Sigmoid colon (tissue), 7 donors: ENCODE measurements around the gene S100A13. TPM values are rescaled to one million over a fixed set of nuclear protein-coding genes. Genes with fewer than 3 reads are reported as not detected.

Source experiments
- DNase-seq: peaks from one replicate; pipeline ENCODE4 v3.0.0-alpha.2; 2019
- H3K27ac ChIP-seq, 4 donors: fragments of 200-600 bp; sonication (generic); one replicate each; pipeline ENCODE4 v1.5.1; 2016 to 2019; ENCODE audit warnings: mild to moderate bottlenecking in 1 of 4
- H3K27me3 ChIP-seq, 3 donors: fragments of 200-600 bp; sonication (generic); one replicate each; pipeline ENCODE4 v1.5.1; 2019; ENCODE audit warnings: mild to moderate bottlenecking in 1 of 3
- H3K36me3 ChIP-seq, 4 donors: fragments of 200-600 bp; sonication (generic); one replicate each; pipeline ENCODE4 v1.5.1; 2016 to 2019
- H3K4me1 ChIP-seq, 4 donors: fragments of 200-600 bp; sonication (generic); one replicate each; pipeline ENCODE4 v1.5.1; 2017 to 2019
- H3K4me3 ChIP-seq, 4 donors: fragments of 200-600 bp; sonication (generic); one replicate each; pipeline ENCODE4 v1.5.1; 2017 to 2019; ENCODE audit warnings: mild to moderate bottlenecking in 2 of 4, moderate library complexity in 1 of 4
- H3K9me3 ChIP-seq, 4 donors: fragments of 200-600 bp in 3 of 4; sonication (generic) in 3 of 4; one replicate each; pipeline versions ENCODE4 v1.5.1 to v1.6.1; 2013 to 2019
- CTCF ChIP-seq, 4 experiments: fragments of 450-650 bp in 3 of 4; fragments of 200-600 bp in 1 of 4; IDR thresholded peaks; one replicate each; pipeline ENCODE4 v1.5.1; 2016 to 2019; ENCODE audit warnings: antibody characterized with exemption in 4 of 4, mild to moderate bottlenecking in 3 of 4, moderate library complexity in 2 of 4
- EP300 ChIP-seq, 4 donors: sonication (generic); formaldehyde crosslinking; IDR thresholded peaks; one replicate each; pipeline ENCODE4 v1.6.1; 2017; ENCODE audit warnings: antibody characterized with exemption in 4 of 4
- POLR2A ChIP-seq, 2 donors: fragments of 450-650 bp; IDR thresholded peaks; one replicate each; pipeline ENCODE4 v1.6.1; 2016; ENCODE audit warnings: antibody characterized with exemption in 2 of 2, mild to moderate bottlenecking in 2 of 2, moderate library complexity in 2 of 2
- POLR2AphosphoS5 ChIP-seq, 4 donors: sonication (generic); formaldehyde crosslinking; IDR thresholded peaks; one replicate each; pipeline ENCODE4 v1.6.1; 2017; ENCODE audit warnings: antibody characterized with exemption in 4 of 4
- WGBS, 2 donors: extraction: QIAGEN DNeasy Blood & Tissue Kit; methylation state at CpG; one replicate each; pipeline ENCODE4 v1.1.7; 2013; 5-methylcytosine and 5-hydroxymethylcytosine counted together
- intact Hi-C: fragments of 100-400 bp; cut with DNase I; formaldehyde crosslinking; loops from one replicate; pipeline ENCODE4 v1.15.1; 2023
- polyA plus RNA-seq, 3 donors: library from polyadenylated mRNA; stranded (reverse); fragments of 200-250 nt; gene quantifications; one replicate each; pipeline ENCODE4 v1.2.3, GENCODE V29; 2013
- total RNA-seq, 4 donors: library from RNA; depleted of rRNA; stranded (reverse); fragments of >200 nt; gene quantifications; one replicate each; pipeline ENCODE4 v1.1.0, GENCODE V29; 2016
- donor health status: healthy with polysubstance abuse.
- donor health status: Bipolar disorder and iron deficiency.
- donor health status: healthy.

S100A13 gene
- total and polyA plus RNA-seq, 7 donors, result 86.3 to 305 (median 276) TPM

- intact Hi-C loops, result no loop called here
- H3K27me3 ChIP-seq, result no peaks in the 10 kb centered on the region
- peaks cover 0 to 14% (median 11%) of the 10 kb centered on the region in 4 donors for H3K4me1 ChIP-seq
- no peak overlapping the region for H3K27ac ChIP-seq
- no peak for TF ChIP-seq EP300 (IDR thresholded peaks at IDR 0.05)
- TF ChIP-seq CTCF (IDR thresholded peaks at IDR 0.05), result no peak
- TF ChIP-seq POLR2A (IDR thresholded peaks at IDR 0.05), result no peak
- TF ChIP-seq POLR2AphosphoS5 (IDR thresholded peaks at IDR 0.05), result no peak
- no peak overlapping the region for H3K4me3 ChIP-seq
- peaks cover 61 to 73% (median 62%) of the 10 kb centered on the region in 4 donors for H3K36me3 ChIP-seq
- 51 to 65% methylated on average over 2 of the region's 2 CpGs for WGBS, 2 donors
- H3K9me3 ChIP-seq, result no peaks in the 10 kb centered on the region
- DNase-seq, result peak; percentile 10
Measured at GRCh38 chr1:153662269-153662668, 35.0 kb upstream of the S100A13 start.

- H3K27me3 ChIP-seq, result no peaks in the 10 kb centered on the region
- no peak for DNase-seq
- WGBS, 2 donors, result 69 to 72% methylated on average over 9 of the region's 9 CpGs
- TF ChIP-seq POLR2AphosphoS5 (IDR thresholded peaks at IDR 0.05) (no peak), EP300 (IDR thresholded peaks at IDR 0.05) (no peak), CTCF (IDR thresholded peaks at IDR 0.05) (no peak), POLR2A (IDR thresholded peaks at IDR 0.05) (no peak)
- H3K27ac ChIP-seq, result peak overlapping the region in 1 of 4 donors; percentile 10
- intact Hi-C loops, result no loop called here
- H3K4me3 ChIP-seq, result no peak overlapping the region
- H3K4me1 ChIP-seq, result peaks cover 0 to 14% (median 11%) of the 10 kb centered on the region in 4 donors
- peaks cover 50 to 62% (median 52%) of the 10 kb centered on the region in 4 donors for H3K36me3 ChIP-seq
- no peaks in the 10 kb centered on the region for H3K9me3 ChIP-seq
Measured at GRCh38 chr1:153661111-153661708, 33.9 kb upstream of the S100A13 start.

GRCh38 chr1:153659656-153660055 lies 32.4 kb upstream of the S100A13 start:
- H3K27me3 ChIP-seq, result no peaks in the 10 kb centered on the region
- H3K4me1 ChIP-seq, result peaks cover 0 to 14% (median 11%) of the 10 kb centered on the region in 4 donors
- intact Hi-C loops, result loop anchor here (2.0 to 5.0 kb wide), 2 partner anchors 25 to 87 kb away; partner anchors contain the start of gene CHTOP
- H3K36me3 ChIP-seq, result peaks cover 35 to 46% (median 36%) of the 10 kb centered on the region in 4 donors
- peak overlapping the region; percentile 92 to 94 (median 93) for H3K27ac ChIP-seq
- no peak for TF ChIP-seq POLR2AphosphoS5 (IDR thresholded peaks at IDR 0.05)
- H3K4me3 ChIP-seq, result peak overlapping the region in 3 of 4 donors; percentile 64 to 73 (median 70)
- WGBS, 2 donors, result 80 to 87% methylated on average over 9 of the region's 9 CpGs
- no peaks in the 10 kb centered on the region for H3K9me3 ChIP-seq
- DNase-seq, result peak; percentile 55

- Histone ChIP-seq H3K27ac (peak overlapping the region; percentile 92 to 94 (median 93)), H3K4me1 (peaks cover 0 to 14% (median 11%) of the 10 kb centered on the region in 4 donors), H3K9me3 (no peaks in the 10 kb centered on the region), H3K4me3 (peak overlapping the region; percentile 58 to 73 (median 67)), H3K27me3 (no peaks in the 10 kb centered on the region), H3K36me3 (peaks cover 30 to 41% (median 31%) of the 10 kb centered on the region in 4 donors)
- 23 to 41% methylated on average over 8 of the region's 8 CpGs for WGBS, 2 donors
- intact Hi-C loops, result loop anchor here (2.0 to 5.0 kb wide), 2 partner anchors 24 to 87 kb away; partner anchors contain the start of gene CHTOP
- no peak for DNase-seq
- TF ChIP-seq POLR2A (IDR thresholded peaks at IDR 0.05), result no peak
- TF ChIP-seq CTCF (IDR thresholded peaks at IDR 0.05), result no peak
- no peak for TF ChIP-seq EP300 (IDR thresholded peaks at IDR 0.05)
- TF ChIP-seq POLR2AphosphoS5 (IDR thresholded peaks at IDR 0.05), result no peak
Measured at GRCh38 chr1:153659175-153659534, 31.9 kb upstream of the S100A13 start.

GRCh38 chr1:153658400-153659174 lies 31.3 kb upstream of the S100A13 start, which contains the start of gene SNAPIN:
SNAPIN (plus strand) TSS chr1:153658703; CDS start chr1:153658744, 41 bp downstream.
- Histone ChIP-seq H3K9me3 (no peaks in the 10 kb centered on the region), H3K36me3 (peaks cover 24 to 36% (median 25%) of the 10 kb centered on the region in 4 donors), H3K4me3 (peak within 1 kb of the TSS; percentile 58 to 73 (median 67)), H3K4me1 (peaks cover 0 to 14% (median 11%) of the 10 kb centered on the region in 4 donors), H3K27ac (peak within 1 kb of the TSS; percentile 92 to 94 (median 93)), H3K27me3 (no peaks in the 10 kb centered on the region)
- TF ChIP-seq POLR2AphosphoS5 (IDR thresholded peaks at IDR 0.05), result peak; percentile 66 to 86 (median 80)
- peak in 1 of 4 experiments; percentile 16 for TF ChIP-seq CTCF (IDR thresholded peaks at IDR 0.05)
- peak; percentile 51 to 53 for TF ChIP-seq POLR2A (IDR thresholded peaks at IDR 0.05)
- TF ChIP-seq EP300 (IDR thresholded peaks at IDR 0.05), result peak in 1 of 4 donors; percentile 39
- intact Hi-C loops, result loop anchor here (2.0 to 5.0 kb wide), 2 partner anchors 24 to 86 kb away; partner anchors contain the start of gene CHTOP
- peak; percentile 96 for DNase-seq
- 2% methylated on average over 53 of the region's 53 CpGs for WGBS, 2 donors
